ENCODE measurements around the gene B3GALT6.

GRCh38 chr1:1253314-1253713, 21.3 kb downstream of the B3GALT6 start:
- no peak for TF ChIP-seq CTCF (IDR thresholded peaks at IDR 0.05 in 8 of 11, conservative IDR thresholded peaks at IDR 0.05 in 3 of 11)
- TF ChIP-seq POLR2A (IDR thresholded peaks at IDR 0.05): no peak
- no peak for TF ChIP-seq POLR2AphosphoS5 (IDR thresholded peaks at IDR 0.05)

Data from spleen (tissue), 7 donors.